Ishikawa (cell line): Measurements from ENCODE around the gene RABL3.

Source experiments
- CEBPB ChIP-seq: IDR thresholded peaks from 2 replicates; pipeline ENCODE4 v1.6.1; 2012
- CREB1 ChIP-seq: IDR thresholded peaks from 2 replicates; pipeline ENCODE4 v1.6.1; 2012; ENCODE audit warnings: low read depth
- EGR1 ChIP-seq: IDR thresholded peaks from 2 replicates; pipeline ENCODE4 v1.6.1; 2012
- FOXM1 ChIP-seq: IDR thresholded peaks from 2 replicates; pipeline ENCODE4 v1.6.1; 2012; ENCODE audit warnings: low read depth, borderline replicate concordance
- RAD21 ChIP-seq: IDR thresholded peaks from 2 replicates; pipeline ENCODE4 v1.6.1; 2012; ENCODE audit warnings: low read depth
- TAF1 ChIP-seq: IDR thresholded peaks from 2 replicates; pipeline ENCODE4 v1.6.1; 2012; ENCODE audit warnings: low read depth, mild to moderate bottlenecking
- TEAD4 ChIP-seq: IDR thresholded peaks from 2 replicates; pipeline ENCODE4 v1.6.1; 2012
- ZBTB7A ChIP-seq: IDR thresholded peaks from 2 replicates; pipeline ENCODE4 v1.6.1; 2012; ENCODE audit warnings: low read depth
- TF ChIP-seq, protein P1 (sequence below): IDR thresholded peaks from 2 replicates; pipeline ENCODE4 v1.6.1; 2012

The RABL3 gene

GRCh38 chr3:120637851-120638559 is 104.3 kb downstream of the RABL3 start:
- TF ChIP-seq CREB1, result no peak
- no peak for TF ChIP-seq ZBTB7A
- no peak for TF ChIP-seq TEAD4
- no peak for TF ChIP-seq EGR1
- TF ChIP-seq, protein P1, sequence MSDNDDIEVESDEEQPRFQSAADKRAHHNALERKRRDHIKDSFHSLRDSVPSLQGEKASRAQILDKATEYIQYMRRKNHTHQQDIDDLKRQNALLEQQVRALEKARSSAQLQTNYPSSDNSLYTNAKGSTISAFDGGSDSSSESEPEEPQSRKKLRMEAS, result no peak
- TF ChIP-seq TAF1, result no peak
- TF ChIP-seq FOXM1, result no peak
- TF ChIP-seq CEBPB, result no peak
- TF ChIP-seq RAD21, result no peak

GRCh38 chr3:120636795-120637401 is 105.4 kb downstream of the RABL3 start:
- TF ChIP-seq CEBPB, result no peak
